Measurements from ENCODE around the gene RHOF. TPM values are rescaled to one million over a fixed set of nuclear protein-coding genes. Genes with fewer than 3 reads are reported as not detected.

Gene RHOF
- total and polyA plus RNA-seq, 2 of the 13 experiments (the other 11 are each of a cell fraction or from before 2014, with no cell fraction given) = 14.6 to 32.2 TPM

GRCh38 chr12:121791671-121792551 lies 1.6 kb downstream of the RHOF start (continued):
- TF ChIP-seq RERE (CRISPR knock-in tag; IDR thresholded peaks at IDR 0.05; ENCODE audit: low read depth) (0 out of 2 replicates have a peak, but pooled peaks have one; percentile 23), FOXK2 (IDR thresholded peaks at IDR 0.05) (no peak), FOXP4 (CRISPR knock-in tag; IDR thresholded peaks at IDR 0.05) (peak; percentile 67), ZNF318 (CRISPR knock-in tag; IDR thresholded peaks at IDR 0.05) (no peak), NR2F2 (IDR thresholded peaks at IDR 0.05; ENCODE audit: borderline replicate concordance, low read depth) (no peak), SATB2 (CRISPR knock-in tag; IDR thresholded peaks at IDR 0.05) (no peak), NR2F6 (IDR thresholded peaks at IDR 0.05) (peak; percentile 86), NR2F6 (CRISPR knock-in tag; IDR thresholded peaks at IDR 0.05) (peak; percentile 90), NFE2 (CRISPR knock-in tag; IDR thresholded peaks at IDR 0.05) (no peak), ZBTB49 (CRISPR knock-in tag; IDR thresholded peaks at IDR 0.05; ENCODE audit: borderline replicate concordance) (no peak)

All from HepG2 (cell line).